ENCODE results near the gene HIRA.

Gene HIRA, protein sequence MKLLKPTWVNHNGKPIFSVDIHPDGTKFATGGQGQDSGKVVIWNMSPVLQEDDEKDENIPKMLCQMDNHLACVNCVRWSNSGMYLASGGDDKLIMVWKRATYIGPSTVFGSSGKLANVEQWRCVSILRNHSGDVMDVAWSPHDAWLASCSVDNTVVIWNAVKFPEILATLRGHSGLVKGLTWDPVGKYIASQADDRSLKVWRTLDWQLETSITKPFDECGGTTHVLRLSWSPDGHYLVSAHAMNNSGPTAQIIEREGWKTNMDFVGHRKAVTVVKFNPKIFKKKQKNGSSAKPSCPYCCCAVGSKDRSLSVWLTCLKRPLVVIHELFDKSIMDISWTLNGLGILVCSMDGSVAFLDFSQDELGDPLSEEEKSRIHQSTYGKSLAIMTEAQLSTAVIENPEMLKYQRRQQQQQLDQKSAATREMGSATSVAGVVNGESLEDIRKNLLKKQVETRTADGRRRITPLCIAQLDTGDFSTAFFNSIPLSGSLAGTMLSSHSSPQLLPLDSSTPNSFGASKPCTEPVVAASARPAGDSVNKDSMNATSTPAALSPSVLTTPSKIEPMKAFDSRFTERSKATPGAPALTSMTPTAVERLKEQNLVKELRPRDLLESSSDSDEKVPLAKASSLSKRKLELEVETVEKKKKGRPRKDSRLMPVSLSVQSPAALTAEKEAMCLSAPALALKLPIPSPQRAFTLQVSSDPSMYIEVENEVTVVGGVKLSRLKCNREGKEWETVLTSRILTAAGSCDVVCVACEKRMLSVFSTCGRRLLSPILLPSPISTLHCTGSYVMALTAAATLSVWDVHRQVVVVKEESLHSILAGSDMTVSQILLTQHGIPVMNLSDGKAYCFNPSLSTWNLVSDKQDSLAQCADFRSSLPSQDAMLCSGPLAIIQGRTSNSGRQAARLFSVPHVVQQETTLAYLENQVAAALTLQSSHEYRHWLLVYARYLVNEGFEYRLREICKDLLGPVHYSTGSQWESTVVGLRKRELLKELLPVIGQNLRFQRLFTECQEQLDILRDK

DNA sequence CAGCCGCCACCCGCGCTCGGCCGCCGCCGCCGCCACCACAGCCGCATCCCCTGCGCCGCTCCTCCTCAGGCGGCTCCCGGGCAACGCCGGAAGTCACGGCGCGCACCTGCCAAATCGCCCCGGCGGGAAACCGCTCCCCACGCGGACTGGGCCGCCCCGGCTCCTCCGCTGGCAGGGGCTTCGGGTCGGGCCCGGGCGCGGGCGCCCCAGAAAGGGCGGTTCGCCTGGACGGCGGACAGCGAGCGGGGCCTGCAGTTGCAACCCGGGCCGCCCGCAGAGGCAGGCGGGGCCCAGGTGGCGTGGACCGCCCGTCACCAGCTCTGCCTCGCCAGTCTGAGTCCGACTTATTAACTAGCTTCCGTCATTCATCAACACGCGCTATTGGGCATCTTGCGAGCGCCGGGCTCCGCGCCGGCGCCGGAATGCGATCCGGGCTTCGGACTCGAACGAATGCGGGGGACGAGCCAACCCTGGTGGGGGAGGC, at the start of gene HIRA:
Gene HIRA (minus strand): TSS at position 85 of the 484 bp plus-strand sequence. CDS start 257 bp downstream, outside the sequence.
- peak; percentile 82 for DNase-seq (ENCODE audit: low spot score)

DNA sequence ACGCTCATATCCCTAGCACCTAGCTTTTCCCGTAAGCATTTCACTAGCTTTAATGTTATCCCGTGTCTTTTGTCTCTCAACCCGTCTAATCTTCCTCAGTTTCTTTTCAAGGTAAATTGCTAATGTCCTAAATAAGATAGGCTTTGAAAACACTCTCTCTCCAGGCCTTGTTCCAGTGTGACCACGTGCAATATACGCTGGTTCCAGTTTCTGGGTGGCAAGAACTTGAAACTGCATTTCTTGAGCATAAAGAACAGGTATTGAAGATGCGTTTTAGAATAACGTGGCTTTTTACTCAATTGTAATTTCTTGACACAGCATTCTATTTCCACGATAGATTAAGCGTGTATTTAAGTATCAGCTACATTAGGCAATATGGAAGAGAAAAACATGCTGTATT, 49.3 kb upstream of the HIRA start:
- DNase-seq (ENCODE audit: low spot score), result no peak

DNA sequence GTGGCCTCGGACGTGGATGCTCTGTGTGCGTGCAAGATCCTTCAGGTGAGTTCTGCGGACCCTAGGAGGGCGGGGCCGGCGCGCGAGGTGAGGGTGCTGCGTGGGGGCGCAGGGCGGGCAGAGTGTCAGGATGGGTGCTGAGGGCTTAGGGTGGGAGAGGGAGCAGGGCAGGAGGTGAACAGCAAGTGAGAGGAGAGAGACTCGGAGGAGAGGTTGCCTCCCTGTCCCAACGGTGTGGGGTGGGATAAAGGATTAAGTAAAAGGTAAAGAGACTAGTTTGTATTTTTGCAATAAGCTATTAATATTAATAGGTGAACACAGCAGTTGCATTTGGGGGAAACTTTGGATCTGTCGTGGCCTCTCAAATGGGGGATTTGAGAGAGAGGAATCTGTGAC, 48.6 kb upstream of the HIRA start:
- DNase-seq (ENCODE audit: low spot score), result no peak

DNA sequence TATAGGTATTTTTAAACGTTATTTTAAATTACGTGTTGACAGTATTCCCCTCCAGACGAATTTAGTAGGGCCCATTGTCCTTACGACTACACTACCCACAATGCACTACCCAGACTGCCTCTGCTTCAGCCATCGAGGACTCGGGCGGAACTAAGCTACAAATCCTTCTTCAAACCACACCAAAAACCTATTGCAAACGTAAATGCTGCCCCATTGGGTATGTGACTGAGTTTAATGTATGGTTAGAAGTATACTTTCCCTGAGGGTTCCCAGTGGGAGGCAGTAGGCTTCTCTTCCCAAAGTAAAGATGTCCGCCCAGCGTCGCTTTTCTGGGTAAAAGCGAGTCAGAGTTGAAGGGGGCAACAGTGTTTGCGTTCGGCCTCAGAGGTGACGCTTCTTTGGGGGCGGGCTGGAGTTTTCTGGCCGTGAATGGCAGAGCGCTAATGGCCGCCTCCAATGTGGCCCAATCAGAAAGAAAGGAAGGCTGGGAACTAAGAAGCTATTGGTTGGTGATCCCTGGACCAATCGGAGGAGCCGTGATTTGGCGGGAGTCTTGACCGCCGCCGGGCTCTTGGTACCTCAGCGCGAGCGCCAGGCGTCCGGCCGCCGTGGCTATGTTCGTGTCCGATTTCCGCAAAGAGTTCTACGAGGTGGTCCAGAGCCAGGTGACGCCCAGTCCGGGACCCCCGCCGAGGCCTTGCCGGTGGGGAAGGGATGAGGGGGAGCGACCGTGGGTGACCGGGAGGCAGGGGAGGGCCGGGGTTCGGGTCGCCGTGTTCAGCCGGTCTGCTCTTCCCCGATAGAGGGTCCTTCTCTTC, 48.0 kb upstream of the HIRA start, which contains the start of gene CDC45:
Gene CDC45 (plus strand): TSS at position 566 of the 818 bp plus-strand sequence. CDS start 49 bp downstream, at position 615.
- peak; percentile 98 for DNase-seq (ENCODE audit: low spot score)

DNA sequence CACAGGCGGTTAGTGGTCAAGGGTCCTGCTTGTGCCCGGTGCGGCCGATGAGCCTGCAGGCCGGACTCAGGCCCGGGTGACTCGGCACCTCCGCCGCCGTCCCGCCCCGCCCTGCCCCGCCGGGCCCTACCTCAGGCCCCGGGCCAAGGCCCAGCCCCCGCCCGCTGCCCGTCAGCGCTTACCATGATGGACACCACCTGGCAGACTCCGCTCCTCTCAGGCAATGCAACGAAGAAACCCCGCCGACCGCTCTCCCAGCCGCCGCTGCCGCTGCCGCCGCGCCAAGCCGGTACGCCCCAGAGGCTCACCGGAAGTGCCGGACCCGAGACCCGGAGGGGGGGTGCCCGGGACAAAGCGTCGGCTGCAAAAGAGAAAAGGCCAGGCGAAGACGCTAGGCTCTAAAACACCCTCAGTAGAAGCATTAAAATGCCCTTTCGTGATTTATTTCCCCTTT, 47.4 kb upstream of the HIRA start, which contains the start of gene UFD1:
Gene UFD1 (minus strand): TSS at position 293 of the 454 bp plus-strand sequence. CDS start 108 bp downstream, at position 185.
- peak; percentile 82 for DNase-seq (ENCODE audit: low spot score)

DNA sequence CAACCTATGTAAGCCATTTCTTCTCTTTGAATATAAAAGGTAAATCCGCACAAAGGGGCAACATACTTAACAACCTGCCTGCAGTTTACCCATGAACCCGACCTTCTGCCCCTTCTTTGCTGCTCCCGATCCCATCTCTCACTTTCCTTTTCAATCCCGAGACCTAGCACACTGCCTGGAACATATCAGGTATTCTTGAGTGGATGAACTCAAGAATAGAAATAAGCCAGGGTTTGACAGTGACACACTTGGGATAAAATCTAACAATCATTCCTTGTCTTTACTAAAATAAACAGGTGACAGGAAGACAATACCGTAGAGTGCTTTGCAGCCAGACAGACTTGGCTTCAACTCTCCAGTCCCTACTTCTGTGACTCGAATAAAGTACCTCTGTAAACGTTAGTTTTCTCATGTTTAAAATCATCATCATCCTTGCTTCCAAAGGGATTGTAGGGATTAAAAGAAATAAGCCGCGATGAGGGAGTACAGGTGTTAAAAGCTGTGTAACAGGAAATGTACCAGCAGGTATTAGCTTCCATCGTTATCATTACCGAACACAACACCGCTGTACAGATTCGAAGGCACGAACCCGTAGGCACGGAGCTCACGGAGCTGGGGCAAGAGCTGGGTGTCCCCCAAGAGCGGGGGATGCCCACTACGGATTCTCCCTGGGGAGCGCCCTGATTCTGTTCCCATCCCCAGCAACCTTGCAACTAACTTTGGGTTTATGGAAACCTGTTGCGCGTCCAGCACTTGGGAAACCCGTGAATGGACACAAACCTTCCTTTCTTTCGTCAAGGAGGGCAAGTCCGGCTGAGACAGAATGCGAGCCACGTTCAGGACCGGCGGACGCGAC, 46.7 kb upstream of the HIRA start:
- DNase-seq (ENCODE audit: low spot score), result no peak

DNA sequence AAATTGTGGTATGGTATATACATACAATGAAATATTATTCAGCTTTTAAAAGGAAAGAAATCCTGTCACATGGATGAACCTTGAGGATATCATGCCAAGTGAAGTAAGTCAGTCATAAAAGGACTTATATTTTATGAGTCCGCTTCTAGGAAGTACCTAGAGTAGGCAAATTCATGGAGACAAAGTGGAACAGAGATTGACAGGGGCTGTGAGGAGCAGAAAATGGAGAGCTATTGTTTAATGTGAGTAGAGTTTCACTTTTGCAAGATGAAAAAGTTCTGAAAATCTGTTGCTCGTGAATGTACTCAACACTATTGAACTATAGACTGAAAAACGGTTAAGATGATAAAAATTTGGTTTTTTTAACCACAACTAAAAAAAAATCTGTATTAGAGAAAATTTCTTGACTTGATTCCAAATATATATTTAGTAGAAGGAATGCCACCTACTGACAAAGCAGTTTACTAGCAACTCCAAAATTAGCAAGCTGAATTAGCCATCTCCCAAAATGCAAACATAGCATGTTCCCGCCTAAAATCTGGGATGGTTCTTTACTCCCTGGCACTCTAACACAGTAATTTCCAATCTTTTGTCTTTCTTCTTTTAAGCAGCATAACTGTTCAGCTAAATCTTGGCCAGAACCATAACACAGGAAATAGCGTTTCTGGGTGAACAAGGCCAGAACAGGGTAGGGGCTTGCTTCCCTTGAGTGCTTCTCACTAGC, 46.0 kb upstream of the HIRA start:
- peak; percentile 6 for DNase-seq (ENCODE audit: low spot score)

DNA sequence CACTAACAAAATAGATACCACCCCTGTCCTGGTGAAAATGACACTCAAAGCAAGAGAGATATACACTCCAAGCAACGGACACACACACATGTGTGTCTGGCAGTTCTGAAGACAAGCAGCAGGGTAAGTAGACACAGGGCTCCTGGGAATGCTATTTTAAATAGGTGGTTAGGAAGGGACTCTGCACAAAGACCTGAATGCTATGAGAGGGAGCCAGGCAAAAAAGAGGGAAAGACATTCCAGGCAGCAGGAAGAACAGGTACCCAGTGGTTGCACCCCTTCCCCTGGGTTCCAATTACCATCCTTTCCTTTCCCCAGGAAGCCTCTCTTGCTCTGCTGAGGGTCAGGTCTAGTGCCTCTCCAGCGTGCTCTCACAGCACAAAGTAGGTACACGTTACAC, 44.5 kb upstream of the HIRA start:
- DNase-seq (ENCODE audit: low spot score), result no peak

DNA sequence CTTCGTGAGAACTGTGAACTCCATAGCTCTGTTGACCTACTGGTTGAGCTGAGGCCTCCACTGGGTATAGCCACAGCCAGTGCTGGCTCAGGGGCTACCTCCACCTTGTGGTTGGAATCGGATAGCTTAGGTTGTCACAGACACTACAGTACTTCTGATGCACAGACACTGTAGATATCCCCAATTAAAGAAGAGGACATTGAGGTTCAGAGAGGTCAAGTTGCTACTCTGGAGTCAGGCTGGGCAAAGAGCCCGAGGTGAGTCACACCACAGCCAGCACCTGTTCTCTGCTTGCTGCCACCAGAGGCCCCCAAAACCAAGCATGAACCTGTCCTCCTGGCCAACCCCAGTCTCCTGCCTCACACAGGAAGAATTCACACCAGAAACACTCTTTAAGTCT, 42.0 kb upstream of the HIRA start:
- no peak for DNase-seq (ENCODE audit: low spot score)

DNA sequence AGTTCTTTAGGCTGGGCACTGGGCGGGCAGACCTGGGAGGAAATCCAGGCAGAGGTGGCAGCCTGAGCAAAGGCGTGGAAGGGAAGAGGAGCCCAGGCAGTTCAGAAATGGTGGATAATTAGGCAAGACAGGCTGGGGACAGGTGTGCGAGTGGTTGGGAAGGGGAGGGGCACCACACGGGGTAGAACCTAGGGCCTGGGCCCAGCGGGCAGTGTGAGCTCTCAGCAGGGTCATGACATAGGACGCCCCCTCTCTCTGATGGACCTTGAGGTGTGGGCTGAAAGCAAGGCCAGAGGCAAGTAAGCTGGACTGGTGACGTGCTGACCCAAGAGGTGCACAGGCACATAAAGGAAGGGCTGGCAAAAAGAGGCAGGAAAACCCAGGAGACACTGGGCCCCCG, 40.7 kb upstream of the HIRA start:
- DNase-seq (ENCODE audit: low spot score), result no peak

DNA sequence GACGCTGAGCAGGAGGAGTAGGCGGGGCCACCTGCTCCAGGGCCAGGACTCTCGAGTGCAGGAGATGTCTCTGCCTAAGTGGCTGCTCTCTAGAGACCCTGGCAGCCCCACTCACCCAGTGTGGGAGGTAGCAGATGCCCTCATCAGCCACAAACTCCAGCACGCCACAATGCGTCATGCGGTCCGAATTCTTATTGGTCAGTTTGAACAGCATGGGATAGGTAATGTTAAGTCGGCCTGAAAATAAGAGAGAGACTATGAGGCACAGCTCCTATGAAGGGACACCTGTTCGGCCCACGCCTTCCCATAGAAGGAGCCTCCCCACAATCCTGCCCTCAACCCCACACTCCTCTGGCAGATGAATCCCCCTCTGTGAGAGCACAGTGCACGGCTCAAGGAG, 40.0 kb upstream of the HIRA start:
- no peak for DNase-seq (ENCODE audit: low spot score)

DNA sequence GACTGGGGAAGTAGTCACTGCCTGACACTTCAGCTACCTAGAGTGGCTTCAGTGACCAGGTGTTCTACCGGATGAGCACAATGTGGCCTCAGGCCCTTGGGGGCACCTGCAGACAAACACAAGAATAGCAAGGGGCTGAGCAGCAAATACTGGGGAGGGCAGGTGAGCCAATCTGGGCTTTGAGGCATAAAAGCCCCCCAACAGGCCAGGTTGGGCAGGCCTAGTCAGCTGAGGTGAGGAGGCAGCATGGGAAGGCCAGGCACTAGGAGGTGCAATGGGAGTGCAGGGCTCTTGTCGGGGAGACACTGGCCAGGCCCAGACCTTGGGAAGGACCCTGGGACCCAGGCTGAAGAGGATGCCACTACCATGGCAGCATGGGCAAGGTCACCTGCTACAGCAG, 38.5 kb upstream of the HIRA start:
- DNase-seq (ENCODE audit: low spot score), result no peak

DNA sequence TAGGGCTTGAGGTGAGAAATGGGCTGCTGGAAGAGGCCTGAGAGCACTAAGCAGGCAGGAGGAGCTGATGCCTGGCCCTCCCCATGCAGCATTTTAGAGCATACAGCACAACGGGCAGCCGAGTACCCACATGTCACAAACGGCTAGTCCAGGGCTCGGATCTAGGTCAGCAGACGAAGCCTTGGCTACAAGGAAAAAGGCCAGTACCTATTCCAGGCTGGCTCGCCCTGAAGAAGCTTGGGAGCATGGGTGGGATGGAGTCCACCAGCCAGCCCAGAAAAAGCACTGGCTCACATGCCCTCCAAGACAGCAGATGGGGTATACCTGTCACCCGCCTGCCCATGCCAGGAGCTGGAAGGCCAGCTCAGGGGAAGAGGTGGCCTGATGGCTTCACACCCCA, 37.9 kb upstream of the HIRA start:
- no peak for DNase-seq (ENCODE audit: low spot score)

DNA sequence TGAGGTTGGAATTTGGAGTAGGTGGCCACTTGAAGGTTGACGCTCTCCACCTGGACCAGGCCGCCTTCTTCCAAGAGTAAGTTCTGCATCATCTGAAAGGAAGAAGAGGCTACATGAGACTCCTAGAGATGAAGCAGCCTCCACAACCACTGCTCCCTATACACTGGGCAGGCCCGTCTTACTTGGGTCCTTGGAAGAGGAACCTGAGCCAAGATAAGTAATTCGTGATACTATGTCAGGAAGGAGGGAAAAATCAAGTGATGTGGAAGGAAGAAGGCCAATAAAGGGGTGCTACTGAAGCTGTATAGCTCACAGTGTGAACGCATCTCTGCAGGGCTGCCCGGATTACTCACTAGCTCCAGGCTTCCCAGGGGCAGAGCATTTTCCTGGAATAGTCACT, 36.4 kb upstream of the HIRA start:
- no peak for DNase-seq (ENCODE audit: low spot score)

DNA sequence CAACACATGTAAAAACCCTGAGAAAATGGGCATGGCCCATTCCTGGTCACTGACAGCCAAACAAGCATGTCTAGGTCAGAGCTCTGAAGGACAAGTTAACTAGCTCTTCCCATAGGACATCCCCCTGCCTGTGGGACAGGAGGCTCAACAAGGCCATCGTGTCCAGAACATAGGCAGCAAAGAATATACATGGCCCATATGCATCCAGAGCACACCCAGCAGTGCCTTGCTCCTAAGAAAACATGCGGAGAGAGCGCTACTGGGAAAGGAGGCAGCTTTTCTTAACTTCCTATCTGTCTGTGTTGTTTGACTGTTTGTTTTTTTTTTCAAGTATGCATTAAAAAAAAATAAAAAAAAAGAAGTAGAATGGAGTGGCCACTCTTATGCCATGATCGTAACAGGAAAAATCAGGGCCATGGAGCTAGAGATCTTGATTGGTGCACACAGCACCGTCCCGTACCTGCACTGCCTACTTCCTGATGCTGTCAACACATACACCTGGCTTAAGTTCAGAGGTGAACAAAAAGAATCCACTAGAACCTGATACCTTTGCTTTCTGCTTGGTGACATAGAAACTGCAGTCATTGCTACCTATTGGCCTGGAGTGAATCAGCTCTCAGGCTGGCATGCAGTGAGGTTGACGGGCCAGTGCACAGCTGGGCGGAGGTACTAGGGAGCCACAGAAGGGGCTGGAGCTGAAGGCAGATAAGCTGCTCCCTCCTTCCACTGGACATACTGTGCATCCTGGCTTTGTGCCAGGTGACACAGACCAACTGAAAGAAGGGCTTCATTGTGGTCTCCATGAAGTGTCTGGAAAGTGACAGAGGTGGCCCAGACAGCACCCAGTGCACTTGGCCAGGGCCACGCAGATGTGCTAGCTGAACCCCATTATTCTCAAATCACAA, 35.6 kb upstream of the HIRA start:
- DNase-seq (ENCODE audit: low spot score), result no peak

DNA sequence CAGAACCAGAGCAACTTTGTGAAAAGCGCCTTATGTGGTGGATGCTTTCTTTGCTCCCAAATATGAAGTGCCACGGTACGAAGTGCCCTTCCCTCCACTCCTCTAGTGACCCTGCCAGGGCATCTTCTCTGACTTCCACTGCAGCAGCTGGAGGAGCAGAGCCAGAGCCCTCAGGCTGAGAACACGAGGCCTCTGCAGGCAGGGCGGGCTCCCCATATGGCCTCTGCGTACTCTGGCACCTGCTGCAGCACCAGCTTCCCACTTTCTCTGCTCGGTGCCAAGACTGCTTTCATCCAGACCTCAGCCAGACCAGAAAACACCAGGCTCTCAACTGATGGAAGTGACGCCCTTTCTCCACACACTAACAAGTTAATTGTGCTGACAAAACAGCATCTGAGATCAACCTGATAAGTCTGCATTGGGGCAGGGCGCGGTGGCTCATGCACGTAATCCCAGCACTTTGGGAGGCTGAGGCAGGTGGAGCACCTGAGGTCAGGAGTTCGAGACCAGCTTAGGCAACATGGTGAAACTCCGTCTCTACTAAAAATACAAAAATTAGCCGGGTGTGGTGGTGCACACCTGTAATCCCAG, 34.7 kb upstream of the HIRA start:
- no peak for DNase-seq (ENCODE audit: low spot score)

DNA sequence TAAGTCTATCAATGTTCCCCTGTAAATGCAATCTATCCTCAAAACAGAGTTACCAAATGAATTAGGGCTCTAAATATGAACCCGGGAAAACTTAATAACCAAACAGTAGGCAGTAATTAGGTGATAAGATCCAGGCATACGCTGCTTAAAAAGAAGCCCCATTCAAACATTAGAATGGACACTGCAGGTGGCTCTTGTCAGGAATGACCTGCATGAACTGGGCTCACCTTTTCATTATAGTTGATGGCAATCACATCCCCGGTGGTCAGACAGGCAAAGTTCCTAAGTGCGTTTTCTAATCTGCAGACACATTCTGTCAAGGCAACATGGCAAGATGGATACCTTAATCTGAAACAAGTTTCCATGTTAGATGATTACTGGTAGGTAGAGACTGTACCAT, 33.4 kb upstream of the HIRA start:
- DNase-seq (ENCODE audit: low spot score), result no peak

DNA sequence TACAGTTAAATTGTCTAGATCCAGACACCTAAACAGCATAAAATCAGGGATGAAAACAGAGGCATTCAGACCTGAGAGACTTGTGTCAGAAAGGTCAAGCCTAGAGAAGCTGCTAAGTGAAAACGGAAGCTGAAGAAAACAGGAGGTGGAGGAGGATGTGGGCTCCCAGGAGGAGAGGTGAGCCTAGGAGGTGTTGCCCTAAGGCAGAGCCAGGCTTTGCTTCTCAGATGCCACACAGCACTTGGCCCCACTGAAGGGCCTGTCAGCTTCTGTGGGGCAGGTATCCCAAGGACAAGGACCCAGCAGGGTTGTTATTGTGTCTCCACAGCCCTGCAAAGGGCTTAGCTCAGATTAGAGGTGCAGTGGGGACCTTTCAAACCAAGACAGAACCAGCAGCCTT, 33.0 kb upstream of the HIRA start:
- no peak for DNase-seq (ENCODE audit: low spot score)
